Parathyroid adenoma (tissue), 2 donors: ENCODE data around the gene FOXC1.

Experiments used
- H2AFZ ChIP-seq: fragments of 300-600 bp; sonication (generic); one replicate; pipeline ENCODE4 v1.7.0; 2017; ENCODE audit warnings: antibody characterized with exemption, mild to moderate bottlenecking
- H3K27ac ChIP-seq: fragments of 300-600 bp; sonication (generic); one replicate; pipeline ENCODE4 v1.7.0; 2017
- H3K27me3 ChIP-seq: fragments of 300-600 bp; sonication (generic); one replicate; pipeline ENCODE4 v1.7.0; 2017; ENCODE audit warnings: low read length; ENCODE audit not compliant: control insufficient read depth, insufficient read depth
- H3K36me3 ChIP-seq: fragments of 300-600 bp; sonication (generic); one replicate; pipeline ENCODE4 v1.7.0; 2017; ENCODE audit warnings: low read length; ENCODE audit not compliant: control insufficient read depth, insufficient read depth
- H3K4me1 ChIP-seq: fragments of 300-600 bp; sonication (generic); one replicate; pipeline ENCODE4 v1.7.0; 2017; ENCODE audit warnings: control low read depth
- H3K4me2 ChIP-seq: fragments of 300-600 bp; sonication (generic); one replicate; pipeline ENCODE4 v1.7.0; 2017; ENCODE audit warnings: low read length
- H3K4me3 ChIP-seq: fragments of 300-600 bp; sonication (generic); one replicate; pipeline ENCODE4 v1.7.0; 2017; ENCODE audit warnings: low read depth, low read length
- H3K79me2 ChIP-seq: fragments of 300-600 bp; sonication (generic); one replicate; pipeline ENCODE4 v1.7.0; 2017; ENCODE audit warnings: control low read depth
- H3K9ac ChIP-seq: fragments of 300-600 bp; sonication (generic); one replicate; pipeline ENCODE4 v1.7.0; 2017; ENCODE audit warnings: mild to moderate bottlenecking
- H3K9me3 ChIP-seq: fragments of 300-600 bp; sonication (generic); one replicate; pipeline ENCODE4 v1.7.0; 2017; ENCODE audit warnings: low read length; ENCODE audit not compliant: control insufficient read depth
- CTCF ChIP-seq: fragments of 300-600 bp; sonication (generic); IDR thresholded peaks from one replicate; pipeline ENCODE4 v1.7.0; 2017; ENCODE audit warnings: antibody characterized with exemption, mild to moderate bottlenecking
- donor health status: primary hyperparathyroidism.

Gene FOXC1

GRCh38 chr6:1593958-1594314 is 15.8 kb upstream of the FOXC1 start:
- Histone ChIP-seq H3K36me3 (no peaks in the 10 kb centered on the region), H3K4me1 (no peaks in the 10 kb centered on the region), H3K4me2 (no peak overlapping the region), H3K4me3 (no peak overlapping the region), H2AFZ (no peak overlapping the region), H3K9me3 (no peaks in the 10 kb centered on the region), H3K79me2 (no peaks in the 10 kb centered on the region), H3K9ac (no peak overlapping the region), H3K27ac (no peak overlapping the region), H3K27me3 (no peaks in the 10 kb centered on the region)
- no peak for TF ChIP-seq CTCF

GRCh38 chr6:1594445-1595200 is 15.1 kb upstream of the FOXC1 start:
- H3K4me1 ChIP-seq = no peaks in the 10 kb centered on the region
- no peaks in the 10 kb centered on the region for H3K36me3 ChIP-seq
- H3K9ac ChIP-seq = no peak overlapping the region
- no peak overlapping the region for H3K27ac ChIP-seq
- no peaks in the 10 kb centered on the region for H3K79me2 ChIP-seq
- H3K4me2 ChIP-seq = no peak overlapping the region
- no peak overlapping the region for H3K4me3 ChIP-seq
- no peaks in the 10 kb centered on the region for H3K27me3 ChIP-seq
- TF ChIP-seq CTCF = no peak
- no peaks in the 10 kb centered on the region for H3K9me3 ChIP-seq
- H2AFZ ChIP-seq = no peak overlapping the region

GRCh38 chr6:1595271-1596087 is 14.2 kb upstream of the FOXC1 start:
- no peak for TF ChIP-seq CTCF
- Histone ChIP-seq H3K9ac (no peak overlapping the region), H3K4me3 (no peak overlapping the region), H3K4me2 (no peak overlapping the region), H3K79me2 (no peaks in the 10 kb centered on the region), H3K27me3 (no peaks in the 10 kb centered on the region), H3K4me1 (no peaks in the 10 kb centered on the region), H3K9me3 (no peaks in the 10 kb centered on the region), H3K36me3 (no peaks in the 10 kb centered on the region), H2AFZ (peak overlapping the region; percentile 40), H3K27ac (no peak overlapping the region)

- Histone ChIP-seq H3K9me3 (no peaks in the 10 kb centered on the region), H3K27me3 (no peaks in the 10 kb centered on the region), H3K4me1 (no peaks in the 10 kb centered on the region), H2AFZ (peak overlapping the region; percentile 40), H3K79me2 (no peaks in the 10 kb centered on the region), H3K9ac (no peak overlapping the region), H3K4me2 (peak overlapping the region; percentile 34), H3K27ac (no peak overlapping the region), H3K36me3 (no peaks in the 10 kb centered on the region), H3K4me3 (no peak overlapping the region)
- TF ChIP-seq CTCF = peak; percentile 95
Measured at GRCh38 chr6:1596088-1596852, 13.4 kb upstream of the FOXC1 start.
